Coronary artery (tissue), 2 donors: Measurements from ENCODE around the gene ZMYND11.
"Not testable (repeated sequence)": the region's sequence is repeated elsewhere in the genome, so short reads cannot be mapped to it uniquely, and the experiment has no call there.

ENCODE experiments used
- DNase-seq: peaks from one replicate; pipeline ENCODE4 v3.0.0-alpha.2; 2017; ENCODE audit warnings: low spot score
- H3K27ac ChIP-seq, 2 donors: fragments of 200-600 bp; sonication (generic); one replicate each; pipeline ENCODE4 v1.5.1; 2016 to 2019
- H3K4me3 ChIP-seq: fragments of 200-600 bp; sonication (generic); 2 replicates; pipeline ENCODE4 v1.5.1; 2016; ENCODE audit warnings: mild to moderate bottlenecking, moderate library complexity
- CTCF ChIP-seq: fragments of 200-600 bp; sonication (generic); IDR thresholded peaks from one replicate; pipeline ENCODE4 v1.5.1; 2019; ENCODE audit warnings: antibody characterized with exemption

Gene ZMYND11

GRCh38 chr10:260819-261429, 125.7 kb downstream of the ZMYND11 start:
- no peak overlapping the region for H3K27ac ChIP-seq
- TF ChIP-seq CTCF: no peak
- no peak for DNase-seq
- H3K4me3 ChIP-seq: no peak overlapping the region

GRCh38 chr10:264160-265073, 129.2 kb downstream of the ZMYND11 start:
- H3K4me3 ChIP-seq, H3K27ac ChIP-seq, DNase-seq: not testable (repeated sequence)

- not testable (repeated sequence) for H3K27ac ChIP-seq, DNase-seq, H3K4me3 ChIP-seq
Measured at GRCh38 chr10:265074-265440, 129.8 kb downstream of the ZMYND11 start.

DNA sequence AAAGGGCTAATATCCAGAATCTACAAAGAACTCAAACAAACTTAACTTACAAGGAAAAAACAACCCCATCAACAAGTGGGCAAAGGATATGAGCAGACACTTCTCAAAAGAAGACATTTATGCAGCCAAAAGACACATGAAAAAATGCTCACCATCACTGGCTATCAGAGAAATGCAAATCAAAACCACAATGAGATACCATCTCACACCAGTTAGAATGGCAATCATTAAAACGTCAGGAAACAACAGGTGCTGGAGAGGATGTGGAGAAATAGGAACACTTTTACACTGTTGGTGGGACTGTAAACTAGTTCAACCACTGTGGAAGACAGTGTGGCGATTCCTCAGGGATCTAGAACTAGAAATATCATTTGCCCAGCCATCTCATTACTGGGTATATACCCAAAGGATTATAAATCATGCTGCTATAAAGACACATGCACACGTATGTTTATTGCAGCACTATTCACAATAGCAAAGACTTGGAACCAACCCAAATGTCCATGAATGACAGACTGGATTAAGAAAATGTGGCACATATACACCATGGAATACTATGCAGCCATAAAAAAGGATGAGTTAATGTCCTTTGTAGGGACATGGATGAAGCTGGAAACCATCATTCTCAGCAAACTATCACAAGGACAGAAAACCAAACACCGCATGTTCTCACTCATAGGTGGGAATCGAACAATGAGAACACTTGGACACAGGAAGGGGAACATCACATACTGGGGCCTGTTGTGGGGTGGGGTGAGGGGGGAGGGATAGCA, 130.7 kb downstream of the ZMYND11 start:
- not testable (repeated sequence) for H3K4me3 ChIP-seq, H3K27ac ChIP-seq, DNase-seq

GRCh38 chr10:266974-267425, 131.7 kb downstream of the ZMYND11 start:
- peak overlapping the region; percentile 3 for H3K4me3 ChIP-seq
- DNase-seq: no peak
- no peak for TF ChIP-seq CTCF
- no peak overlapping the region for H3K27ac ChIP-seq

GRCh38 chr10:267705-268104, 132.4 kb downstream of the ZMYND11 start:
- no peak for TF ChIP-seq CTCF
- no peak overlapping the region for H3K27ac ChIP-seq
- DNase-seq: no peak
- no peak overlapping the region for H3K4me3 ChIP-seq

- H3K27ac ChIP-seq: no peak overlapping the region
- no peak for DNase-seq
- TF ChIP-seq CTCF: no peak
- H3K4me3 ChIP-seq: no peak overlapping the region
Measured at GRCh38 chr10:269440-270074, 134.3 kb downstream of the ZMYND11 start.

DNA sequence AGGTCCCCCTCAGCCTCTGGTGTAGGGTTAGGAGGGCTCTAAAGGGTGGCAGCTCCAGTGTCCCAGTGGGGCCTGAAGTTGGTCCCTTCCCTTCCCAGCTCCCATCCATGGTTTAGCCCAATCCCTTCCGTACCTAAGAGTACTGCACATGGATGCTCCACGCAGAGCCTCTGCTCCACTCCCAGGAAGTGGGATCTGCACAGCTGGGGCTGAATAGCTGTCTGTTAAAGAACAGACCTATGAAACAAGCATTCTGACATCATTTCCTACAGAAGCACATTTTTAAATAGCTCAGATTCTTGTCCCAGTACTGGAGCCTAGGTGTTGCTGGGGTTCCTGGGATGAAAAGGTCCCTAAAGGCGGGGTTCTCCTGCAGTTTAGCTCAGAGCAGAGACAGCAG, 135.9 kb downstream of the ZMYND11 start:
- Histone ChIP-seq H3K4me3 (no peak overlapping the region), H3K27ac (no peak overlapping the region)
- no peak for TF ChIP-seq CTCF
- no peak for DNase-seq
